K562 (cell line): ENCODE data around the gene NUDT4B. TPM values are rescaled to one million over a fixed set of nuclear protein-coding genes. Genes with fewer than 3 reads are reported as not detected.
"Not testable (repeated sequence)": the region's sequence is repeated elsewhere in the genome, so short reads cannot be mapped to it uniquely, and the experiment has no call there.

Experiments
- ATAC-seq: fragments of 200-7000 bp; cut with Tn5 transposase; 3 replicates; pipeline ENCODE4 v1.9.1; 2020; ENCODE audit warnings: moderate library complexity
- BruUV-seq: library from RNA; stranded (reverse); fragments of 400-500 nt; replicated peaks from 2 replicates; lab custom pipeline; 2021; lab: Mats Ljungman, UMichigan
- CTCF ChIA-PET: fragments of 300-600 bp; formaldehyde crosslinking; extraction: SDS; loops from one replicate; lab custom pipeline; 2021; ENCODE audit warnings: low intra/inter-chr PET ratio; lab: Yijun Ruan, JAX
- POLR2A ChIA-PET: fragments of 300-600, 350-650 bp; sonication (Branson Sonifier 250); formaldehyde crosslinking; extraction: SDS; loops from one replicate; lab custom pipeline; 2021; ENCODE audit warnings: antibody characterized with exemption, inconsistent platforms; lab: Yijun Ruan, JAX
- DNase-seq, 4 experiments: peaks; one replicate each; pipeline versions ENCODE4 v3.0.0 to v3.0.0-alpha.2; 2011 to 2018; ENCODE audit warnings: low spot score in 3 of 4, mixed read lengths in 3 of 4; ENCODE audit errors: extremely low read depth in 1 of 4
- FAIRE-seq: peaks from 2 replicates; lab custom pipeline; 2011; peaks lifted over from hg19 to GRCh38; lab: Jason Lieb, UNC
- H2AFZ ChIP-seq: 2 replicates; pipeline ENCODE4 v1.6.0; 2011; ENCODE audit warnings: low read depth, low read length, control low read depth, inconsistent platforms
- H3K27ac ChIP-seq: fragments of 200-600 bp; 3 replicates; pipeline ENCODE4 v1.8.0; 2011; ENCODE audit warnings: low read depth, mild to moderate bottlenecking, control low read depth, inconsistent platforms, low read length, moderate library complexity, mixed read lengths; ENCODE audit errors: extremely low read depth
- H3K27me3 ChIP-seq, 2 experiments: fragments of 300-600 bp in 1 of 2; 2 replicates in 1 of 2; 3 replicates in 1 of 2; pipeline versions ENCODE4 v1.6.0 to v1.8.0; 2011; ENCODE audit warnings: inconsistent platforms in 2 of 2, low read length in 2 of 2, mild to moderate bottlenecking in 1 of 2, mixed read lengths in 1 of 2, moderate library complexity in 1 of 2; ENCODE audit not compliant: control insufficient read depth in 2 of 2, insufficient read depth in 2 of 2
- H3K36me3 ChIP-seq: fragments of 300-600 bp; 3 replicates; pipeline ENCODE4 v1.8.0; 2011; ENCODE audit warnings: mild to moderate bottlenecking, low read length, inconsistent platforms; ENCODE audit not compliant: control insufficient read depth, insufficient read depth
- H3K4me1 ChIP-seq, 2 experiments: fragments of 200-600 bp in 1 of 2; replicated peaks in 1 of 2; 2 replicates in 1 of 2; 3 replicates in 1 of 2; pipeline versions ENCODE4 v1.5.1 to v1.8.0; 2011; ENCODE audit warnings: inconsistent platforms in 2 of 2, low read length in 2 of 2, mild to moderate bottlenecking in 1 of 2, mixed read lengths in 1 of 2, moderate library complexity in 1 of 2; ENCODE audit not compliant: control insufficient read depth in 2 of 2, insufficient read depth in 2 of 2
- H3K4me2 ChIP-seq: 2 replicates; pipeline ENCODE4 v1.6.1; 2011; ENCODE audit warnings: low read length, control low read depth, inconsistent platforms, mixed read lengths; ENCODE audit not compliant: insufficient read depth
- H3K4me3 ChIP-seq: fragments of 200-600 bp; sonication (generic), shearing (Covaris generic); 2 replicates; pipeline ENCODE4 v1.5.1; 2016; ENCODE audit warnings: control low read depth, inconsistent platforms
- H3K79me2 ChIP-seq: fragments of 200-600 bp; 3 replicates; pipeline ENCODE4 v1.8.0; 2011; ENCODE audit warnings: low read length, inconsistent platforms; ENCODE audit not compliant: control insufficient read depth, insufficient read depth
- H3K9ac ChIP-seq, 2 experiments: 2 replicates each; pipeline versions ENCODE4 v1.6.0 to v1.6.1; 2011; ENCODE audit warnings: low read depth in 2 of 2, low read length in 2 of 2, control low read depth in 1 of 2, inconsistent platforms in 1 of 2, mild to moderate bottlenecking in 1 of 2, mixed read lengths in 1 of 2; ENCODE audit not compliant: insufficient read depth in 1 of 2
- H3K9me1 ChIP-seq: one replicate; pipeline ENCODE4 v1.6.0; 2011; ENCODE audit warnings: inconsistent platforms, mild to moderate bottlenecking, low read length, moderate library complexity; ENCODE audit not compliant: control insufficient read depth, insufficient read depth
- H3K9me3 ChIP-seq: replicated peaks from 2 replicates; pipeline ENCODE4 v1.5.1; 2011; ENCODE audit warnings: low read depth, low read length, inconsistent platforms; ENCODE audit not compliant: control insufficient read depth, insufficient read depth
- H4K20me1 ChIP-seq: replicated peaks from 2 replicates; pipeline ENCODE4 v1.6.1; 2011; ENCODE audit warnings: low read length, inconsistent platforms, mixed read lengths; ENCODE audit not compliant: control insufficient read depth, insufficient read depth
- WGBS: fragments of 100-300 bp; shearing (Covaris generic); methylation state at CpG from one replicate; pipeline ENCODE4 v1.1.6; 2016; ENCODE audit warnings: low coverage, mixed read lengths; ENCODE audit not compliant: insufficient coverage; ENCODE audit errors: missing lambda C conversion rate; 5-methylcytosine and 5-hydroxymethylcytosine counted together
- in situ Hi-C: fragments of 300-500 bp; cut with MboI; formaldehyde crosslinking; loops from 4 replicates; pipeline ENCODE4 v1.15.0; 2018; ENCODE audit warnings: inconsistent platforms, mixed read lengths
- intact Hi-C: fragments of 100-400 bp; cut with micrococcal nuclease; formaldehyde crosslinking; loops from 2 replicates; pipeline ENCODE4 v1.14.2; 2022
- polyA plus RNA-seq, 8 experiments: library from polyadenylated mRNA; depleted of rRNA in 4 of 8; stranded (reverse) in 5 of 8; unstranded in 3 of 8; fragments of >200 nt; fragmentation: Nextera tagmentation in 2 of 8; fragmentation: Illumina TruSeq in 1 of 8; extraction: Ambion mirVana in 2 of 8; extraction: Trizol in 1 of 8; gene quantifications; 2 replicates each; pipeline versions ENCODE4 v1.2.1 to v1.2.3, GENCODE V29; 2011 to 2014; ENCODE audit warnings: inconsistent platforms in 1 of 8, missing spikeins in 1 of 8
- total RNA-seq, 7 experiments: library from RNA; depleted of rRNA in 6 of 7; stranded (reverse); fragments of >200 nt in 6 of 7; fragmentation: Illumina TruSeq in 2 of 7; extraction: Trizol in 2 of 7; gene quantifications; 2 replicates each; pipeline versions ENCODE4 v1.2.1 to v1.2.3, GENCODE V29; 2011 to 2021; ENCODE audit warnings: low replicate concordance in 1 of 7

The NUDT4B gene
- total and polyA plus RNA-seq, 9 of the 15 experiments (the other 6 are each of a cell fraction or from before 2014, with no cell fraction given): 0.06 to 58.0 (median 14.2) TPM; not detected in 1

GRCh38 chr1:148710772-148711523, 37.6 kb upstream of the NUDT4B start:
- H3K9me1 ChIP-seq, H3K9ac ChIP-seq, H3K36me3 ChIP-seq, H3K27ac ChIP-seq, CTCF ChIA-PET, intact Hi-C loops, H3K9me3 ChIP-seq, H4K20me1 ChIP-seq, H3K4me2 ChIP-seq, H3K27me3 ChIP-seq, H2AFZ ChIP-seq, in situ Hi-C loops, FAIRE-seq, DNase-seq, BruUV-seq, H3K4me1 ChIP-seq, POLR2A ChIA-PET, H3K4me3 ChIP-seq, H3K79me2 ChIP-seq, ATAC-seq: not testable (repeated sequence)
- WGBS: no CpG with 5 or more reads among the region's 8 CpGs

DNA sequence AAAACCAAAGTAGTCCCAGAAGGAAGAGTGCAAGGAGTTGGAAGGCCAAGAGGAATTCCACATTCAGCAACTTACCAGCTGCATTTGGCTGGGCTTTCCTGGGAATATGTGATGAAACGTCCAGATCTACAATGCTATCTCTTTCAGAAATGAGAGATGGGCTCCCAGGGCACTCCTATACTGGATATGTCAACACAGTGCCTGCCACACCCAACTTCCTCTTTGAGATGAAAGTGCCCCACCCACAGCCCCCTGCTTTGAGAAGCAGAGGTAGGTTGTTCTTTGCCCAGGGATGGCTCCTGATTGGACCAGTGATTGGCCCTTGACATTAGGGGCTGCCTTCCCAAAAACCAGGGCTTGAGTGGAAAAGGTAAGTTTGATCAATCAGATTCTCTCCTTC, 36.2 kb upstream of the NUDT4B start:
- intact Hi-C loops, H3K27ac ChIP-seq, BruUV-seq, H3K9ac ChIP-seq, FAIRE-seq, H3K9me3 ChIP-seq, H3K4me1 ChIP-seq, H3K27me3 ChIP-seq, in situ Hi-C loops, H4K20me1 ChIP-seq, CTCF ChIA-PET, POLR2A ChIA-PET, H3K79me2 ChIP-seq, H3K4me3 ChIP-seq, H3K9me1 ChIP-seq, H3K4me2 ChIP-seq, H2AFZ ChIP-seq, DNase-seq, H3K36me3 ChIP-seq: not testable (repeated sequence)
- peak; percentile 79 for ATAC-seq
- WGBS: 0% methylated on average over 1 of the region's 1 CpG

- POLR2A ChIA-PET, ATAC-seq, H3K4me2 ChIP-seq, H3K27me3 ChIP-seq, CTCF ChIA-PET, in situ Hi-C loops, H3K9ac ChIP-seq, H3K9me1 ChIP-seq, H3K4me1 ChIP-seq, H3K4me3 ChIP-seq, intact Hi-C loops, H2AFZ ChIP-seq, H3K79me2 ChIP-seq, H3K36me3 ChIP-seq, BruUV-seq, FAIRE-seq, H3K27ac ChIP-seq, H3K9me3 ChIP-seq, H4K20me1 ChIP-seq, DNase-seq: not testable (repeated sequence)
- no CpG with 5 or more reads among the region's 3 CpGs for WGBS
Measured at GRCh38 chr1:148715518-148715917, 33.1 kb upstream of the NUDT4B start.
